NCI-H1105 treated with DMSO at 0.1 percent for 48 hours (cell line): ENCODE results near the gene ERCC3.
"Not testable (repeated sequence)": the region's sequence is repeated elsewhere in the genome, so short reads cannot be mapped to it uniquely, and the experiment has no call there.

ENCODE experiments used
- DNase-seq: peaks from one replicate; lab custom pipeline; 2025; lab: John Stamatoyannopoulos, UW

ERCC3 gene

GRCh38 chr2:127278959-127279358, 15.0 kb downstream of the ERCC3 start:
- no peak for DNase-seq

GRCh38 chr2:127277028-127277427, 16.9 kb downstream of the ERCC3 start:
- no peak for DNase-seq

DNA sequence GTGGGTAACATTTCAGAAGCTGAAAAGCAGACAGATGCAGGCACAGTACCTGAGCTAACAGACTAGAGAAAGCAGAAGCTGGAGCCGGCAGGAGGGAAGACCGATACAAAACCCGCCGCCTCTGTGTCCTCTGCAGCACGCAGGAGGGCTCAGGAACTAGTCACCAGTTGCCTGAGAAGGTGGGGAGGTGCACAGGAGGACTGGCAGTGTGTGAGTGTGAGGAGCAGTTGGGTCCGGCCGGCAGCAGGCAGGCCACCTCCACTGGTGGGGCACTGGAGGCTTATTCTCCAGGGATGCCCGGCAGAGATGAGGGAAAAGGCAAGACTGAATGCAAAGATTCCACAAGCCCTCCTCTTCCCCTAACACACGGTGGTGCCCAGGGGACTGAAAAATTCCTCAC, 18.2 kb downstream of the ERCC3 start:
- DNase-seq, result no peak

DNA sequence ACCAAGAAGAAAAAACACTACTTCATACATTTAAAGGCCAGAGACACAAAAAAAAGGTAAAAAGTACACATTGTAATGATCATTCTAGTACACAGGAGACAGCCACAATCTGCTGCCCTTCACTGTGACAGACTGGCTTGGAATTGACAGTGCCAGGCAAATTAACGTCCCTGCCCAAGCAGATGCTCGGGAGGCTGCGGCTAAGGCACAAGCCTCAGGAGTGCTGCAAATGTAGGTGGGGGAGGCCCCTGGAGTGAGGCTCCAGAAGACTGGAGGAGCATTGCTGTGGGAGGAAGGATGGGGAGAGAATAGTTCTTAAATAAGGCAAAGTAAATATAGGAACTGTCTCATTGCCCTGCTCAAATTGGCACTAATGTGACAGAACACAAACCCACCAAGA, 18.6 kb downstream of the ERCC3 start:
- DNase-seq, result no peak

DNA sequence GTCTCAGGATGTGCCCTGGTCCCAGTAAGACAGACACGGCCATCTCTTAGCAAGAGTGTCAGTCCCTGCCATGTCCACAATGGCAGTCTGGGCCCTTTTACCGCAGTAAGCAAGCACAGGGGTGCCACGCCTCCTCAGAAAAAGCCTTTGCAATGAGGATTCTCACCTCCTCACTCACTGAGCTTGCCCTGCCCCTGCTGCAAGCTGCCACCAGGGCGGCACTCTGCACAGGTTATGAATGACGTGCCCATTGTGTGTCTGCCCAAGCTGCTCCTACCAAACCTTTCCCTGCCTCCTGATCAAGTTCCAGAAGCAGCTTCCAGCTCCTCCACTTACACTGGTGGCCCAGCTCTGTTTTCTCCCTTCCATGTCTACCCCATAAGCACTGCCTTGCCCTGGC, 23.3 kb downstream of the ERCC3 start:
- no peak for DNase-seq

- DNase-seq, result no peak
Measured at GRCh38 chr2:127261804-127262406, 32.0 kb downstream of the ERCC3 start.

DNA sequence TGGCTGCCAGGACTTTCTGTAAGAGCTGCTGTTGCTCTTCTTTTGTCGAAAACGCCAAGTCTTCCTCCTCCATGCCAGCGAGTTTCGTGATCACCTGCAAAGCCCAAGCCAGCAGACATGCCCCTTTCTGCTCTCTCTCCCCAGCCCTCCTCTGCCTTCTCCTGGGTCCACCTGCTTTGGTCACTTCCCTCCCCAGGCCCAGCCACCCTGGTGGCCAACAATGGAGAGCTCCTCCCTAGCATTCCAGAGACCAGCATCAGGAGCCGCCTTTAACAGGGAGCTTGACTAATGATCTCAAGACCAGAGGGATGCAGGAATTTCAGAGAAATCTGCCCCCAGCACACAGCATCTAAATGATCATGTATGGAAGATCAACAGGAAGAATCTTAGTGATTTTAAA, 34.6 kb downstream of the ERCC3 start:
- DNase-seq, result no peak

GRCh38 chr2:127256866-127257265, 37.1 kb downstream of the ERCC3 start:
- no peak for DNase-seq

GRCh38 chr2:127256381-127256780, 37.6 kb downstream of the ERCC3 start:
- no peak for DNase-seq

- DNase-seq, result no peak
Measured at GRCh38 chr2:127255721-127256120, 38.2 kb downstream of the ERCC3 start.

DNA sequence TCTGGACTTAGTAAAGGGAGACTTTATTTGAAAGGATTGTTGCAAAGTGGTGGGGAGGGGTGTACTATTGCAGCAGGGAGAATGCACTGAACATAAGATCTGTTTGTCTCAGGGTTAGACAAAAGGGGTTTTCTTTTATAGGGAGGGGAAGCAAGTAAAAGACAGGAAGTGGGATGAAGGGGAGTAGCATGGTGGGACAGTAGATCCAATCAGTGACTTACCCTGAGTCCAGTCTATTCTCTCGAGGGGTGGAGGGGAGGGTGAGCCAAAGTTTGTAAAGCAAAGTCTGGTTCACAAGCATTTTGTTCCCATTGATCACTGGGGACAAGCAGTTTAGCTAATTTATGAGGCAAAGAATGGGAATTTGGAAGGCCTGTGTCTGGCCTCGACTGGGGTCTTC, 38.8 kb downstream of the ERCC3 start:
- no peak for DNase-seq

- DNase-seq, result no peak
Measured at GRCh38 chr2:127254386-127254981, 39.5 kb downstream of the ERCC3 start.

DNA sequence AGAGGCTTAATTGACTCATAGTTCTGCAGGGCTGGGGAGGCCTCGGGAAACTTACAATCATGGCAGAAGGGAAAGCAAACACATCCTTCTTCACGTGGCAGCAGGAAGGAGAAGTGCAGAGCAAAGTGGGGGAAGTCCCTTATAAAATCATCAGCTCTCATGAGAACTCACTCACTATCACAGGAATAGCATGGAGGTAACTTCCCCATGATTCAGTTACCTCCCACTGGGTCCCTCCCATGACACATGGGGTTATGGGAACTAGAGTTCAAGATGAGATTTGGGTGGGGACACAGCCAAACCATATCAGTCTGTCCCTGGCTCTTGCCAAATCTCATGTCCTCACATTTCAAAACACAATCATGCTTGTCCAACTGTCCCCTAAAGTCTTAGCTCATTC, 52.8 kb downstream of the ERCC3 start:
- DNase-seq, result not testable (repeated sequence)

- DNase-seq, result no peak
Measured at GRCh38 chr2:127239395-127239794, 54.5 kb downstream of the ERCC3 start.

DNA sequence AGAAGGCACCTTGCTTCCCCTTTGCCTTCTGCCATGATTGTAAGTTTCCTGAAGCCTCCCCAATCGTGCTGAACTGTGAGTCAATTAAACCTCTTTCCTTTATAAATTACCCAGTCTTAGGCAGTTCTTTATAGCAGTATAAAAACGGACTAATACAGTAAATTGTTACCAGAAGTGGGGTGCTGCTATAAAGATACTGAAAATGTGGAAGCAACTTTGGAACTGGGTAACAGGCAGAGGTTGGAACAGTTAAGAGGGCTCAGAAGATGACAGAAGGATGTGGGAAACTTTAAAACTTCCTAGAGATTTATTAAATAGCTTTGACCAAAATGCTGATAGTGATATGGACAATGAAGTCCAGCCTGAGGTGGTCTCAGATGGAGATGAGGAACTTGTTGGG, 56.2 kb downstream of the ERCC3 start:
- DNase-seq, result not testable (repeated sequence)

GRCh38 chr2:127235082-127235702, 58.8 kb downstream of the ERCC3 start:
- no peak for DNase-seq

GRCh38 chr2:127233710-127234109, 60.2 kb downstream of the ERCC3 start:
- DNase-seq, result no peak

DNA sequence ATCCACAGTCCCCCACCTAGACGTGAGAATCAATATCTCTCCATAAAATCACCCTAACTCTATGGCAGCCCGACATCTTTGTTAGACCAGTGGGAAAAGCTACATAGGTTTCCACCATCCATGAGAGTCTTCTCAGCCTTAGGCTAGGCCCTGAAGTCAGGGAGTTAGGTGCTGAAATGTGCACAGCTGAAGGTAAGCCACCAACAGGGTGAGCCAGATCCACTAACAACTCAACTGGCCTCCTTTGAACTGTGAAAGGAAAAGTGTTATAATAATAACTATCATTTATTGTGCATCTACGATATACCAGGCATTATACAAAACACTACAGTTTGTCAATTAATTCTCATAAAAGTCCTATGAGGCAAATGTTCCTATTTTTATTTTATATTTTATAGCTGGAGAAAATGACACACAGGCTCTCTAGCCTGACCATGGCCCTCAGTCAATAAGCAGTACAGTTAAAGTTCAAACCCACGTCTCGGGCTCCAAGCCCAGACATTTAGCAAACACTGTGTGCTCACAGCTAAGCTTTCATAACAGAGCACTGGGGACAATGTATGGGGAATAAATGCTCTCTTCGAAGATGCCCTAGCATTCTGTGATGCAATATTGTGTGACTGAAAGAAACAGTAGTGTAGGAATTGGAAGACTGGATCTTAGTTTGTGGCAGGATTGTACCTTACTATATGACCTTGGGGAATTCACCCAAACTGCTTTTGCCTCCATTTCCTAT, 62.6 kb downstream of the ERCC3 start:
- DNase-seq, result no peak

DNA sequence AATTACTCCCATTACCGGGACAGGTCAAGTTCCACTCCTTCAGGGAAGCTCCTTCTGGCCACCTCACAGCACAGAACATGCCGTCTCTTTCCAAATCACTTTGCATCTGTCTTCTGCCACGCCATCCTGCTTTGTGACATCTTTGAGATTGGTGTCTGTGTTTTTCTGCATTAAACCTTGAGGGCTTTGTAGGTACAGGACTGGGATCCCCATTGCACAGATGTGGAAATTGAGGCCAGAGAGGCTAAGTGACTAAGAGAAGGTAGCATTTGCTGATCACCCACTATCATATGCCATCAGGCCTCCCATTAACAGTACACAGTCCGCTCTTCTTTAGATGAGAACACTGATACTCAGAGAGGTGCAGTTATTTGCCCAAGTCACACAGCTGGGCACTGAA, 64.4 kb downstream of the ERCC3 start:
- no peak for DNase-seq

- DNase-seq, result no peak
Measured at GRCh38 chr2:127228102-127228501, 65.8 kb downstream of the ERCC3 start.

GRCh38 chr2:127227264-127227660, 66.7 kb downstream of the ERCC3 start:
- not testable (repeated sequence) for DNase-seq

GRCh38 chr2:127226520-127227263, 67.3 kb downstream of the ERCC3 start:
- peak; percentile 72 for DNase-seq
